OCI-LY7 (cell line): ENCODE measurements around the gene TC2N. TPM values are rescaled to one million over a fixed set of nuclear protein-coding genes. Genes with fewer than 3 reads are reported as not detected.

Source experiments
- BruUV-seq: library from RNA; stranded (reverse); fragments of 400-500 nt; replicated peaks from 2 replicates; lab custom pipeline; 2021; lab: Mats Ljungman, UMichigan
- CTCF ChIA-PET: fragments of 300-600 bp; sonication (Branson Sonifier 250); formaldehyde crosslinking; loops from one replicate; lab custom pipeline; 2022; ENCODE audit warnings: antibody characterized with exemption; ENCODE audit not compliant: unreplicated experiment; lab: Charles Lee
- POLR2A ChIA-PET: fragments of 300-600 bp; sonication (Branson Sonifier 250); formaldehyde crosslinking; loops from one replicate; lab custom pipeline; 2022; ENCODE audit warnings: antibody characterized with exemption; lab: Charles Lee
- DNase-seq: peaks from one replicate; pipeline ENCODE4 v3.0.0-alpha.2; 2015; ENCODE audit warnings: low spot score
- H2AFZ ChIP-seq: fragments of 200-600 bp; sonication (generic), shearing (Covaris generic); 2 replicates; pipeline ENCODE4 v1.6.1; 2014; ENCODE audit warnings: mild to moderate bottlenecking, antibody characterized with exemption, low read length, moderate library complexity
- H3K27ac ChIP-seq: fragments of 200-600 bp; sonication (generic); 2 replicates; pipeline ENCODE4 v1.5.1; 2014; ENCODE audit warnings: mixed run types, low read depth, mild to moderate bottlenecking, moderate library complexity, low read length, inconsistent platforms; ENCODE audit not compliant: poor library complexity, severe bottlenecking
- H3K36me3 ChIP-seq: fragments of 200-600 bp; sonication (generic); 2 replicates; pipeline ENCODE4 v1.6.1; 2014; ENCODE audit warnings: mild to moderate bottlenecking, antibody characterized with exemption, low read length, moderate library complexity, mixed read lengths; ENCODE audit not compliant: insufficient read depth
- H3K4me1 ChIP-seq: fragments of 200-600 bp; sonication (generic); 2 replicates; pipeline ENCODE4 v1.5.1; 2014; ENCODE audit warnings: mild to moderate bottlenecking, low read length; ENCODE audit not compliant: insufficient read depth, poor library complexity, severe bottlenecking
- H3K4me2 ChIP-seq: fragments of 200-600 bp; sonication (generic); 2 replicates; pipeline ENCODE4 v1.6.1; 2014; ENCODE audit warnings: mild to moderate bottlenecking, low read length
- H3K4me3 ChIP-seq: fragments of 200-600 bp; sonication (generic); 2 replicates; pipeline ENCODE4 v1.5.1; 2014; ENCODE audit warnings: mild to moderate bottlenecking, low read depth, low read length; ENCODE audit not compliant: poor library complexity, severe bottlenecking
- H3K79me2 ChIP-seq: fragments of 200-600 bp; sonication (generic); 2 replicates; pipeline ENCODE4 v1.6.1; 2016; ENCODE audit warnings: low read depth, mild to moderate bottlenecking, low read length, moderate library complexity, mixed read lengths; ENCODE audit not compliant: insufficient read depth
- H3K9me2 ChIP-seq: fragments of 200-600 bp; sonication (generic); 2 replicates; pipeline ENCODE4 v1.6.1; 2016; ENCODE audit warnings: mild to moderate bottlenecking, low read length, mixed read lengths; ENCODE audit not compliant: insufficient read depth
- H3K9me3 ChIP-seq: fragments of 200-600 bp; sonication (generic); 2 replicates; pipeline ENCODE4 v1.6.1; 2014; ENCODE audit warnings: mild to moderate bottlenecking, mixed run types, low read length, mixed read lengths
- H4K20me1 ChIP-seq: fragments of 200-600 bp; sonication (generic); 2 replicates; pipeline ENCODE4 v1.6.1; 2014; ENCODE audit warnings: mild to moderate bottlenecking, antibody characterized with exemption, low read length, moderate library complexity, mixed read lengths; ENCODE audit not compliant: insufficient read depth
- EZH2phosphoT487 ChIP-seq: fragments of 200-600 bp; sonication (generic); IDR thresholded peaks from 2 replicates; pipeline ENCODE4 v1.6.1; 2018; ENCODE audit warnings: low read depth, borderline replicate concordance, mild to moderate bottlenecking, mixed run types, antibody characterized with exemption, low read length, moderate library complexity, mixed read lengths
- intact Hi-C: fragments of 100-400 bp; cut with micrococcal nuclease; formaldehyde crosslinking; loops from one replicate; pipeline ENCODE4 v1.10.0; 2022; ENCODE audit not compliant: unreplicated experiment
- total RNA-seq, 2 experiments: library from RNA; depleted of rRNA in 1 of 2; stranded (reverse); fragments of >200 nt in 1 of 2; shearing (Covaris generic) in 1 of 2; gene quantifications; 2 replicates each; pipeline ENCODE4 v1.2.3, GENCODE V29; 2014 to 2022
- TF ChIP-seq, protein P1 (sequence below): fragments of 200-600 bp; sonication (generic); conservative IDR thresholded peaks from 2 replicates; pipeline ENCODE4 v1.5.1; 2014; ENCODE audit warnings: mild to moderate bottlenecking, antibody characterized with exemption, low read length, moderate library complexity, mixed read lengths

The TC2N gene
- total RNA-seq, 2 experiments from 2014 or later = 0.57 TPM; not detected in 1

DNA sequence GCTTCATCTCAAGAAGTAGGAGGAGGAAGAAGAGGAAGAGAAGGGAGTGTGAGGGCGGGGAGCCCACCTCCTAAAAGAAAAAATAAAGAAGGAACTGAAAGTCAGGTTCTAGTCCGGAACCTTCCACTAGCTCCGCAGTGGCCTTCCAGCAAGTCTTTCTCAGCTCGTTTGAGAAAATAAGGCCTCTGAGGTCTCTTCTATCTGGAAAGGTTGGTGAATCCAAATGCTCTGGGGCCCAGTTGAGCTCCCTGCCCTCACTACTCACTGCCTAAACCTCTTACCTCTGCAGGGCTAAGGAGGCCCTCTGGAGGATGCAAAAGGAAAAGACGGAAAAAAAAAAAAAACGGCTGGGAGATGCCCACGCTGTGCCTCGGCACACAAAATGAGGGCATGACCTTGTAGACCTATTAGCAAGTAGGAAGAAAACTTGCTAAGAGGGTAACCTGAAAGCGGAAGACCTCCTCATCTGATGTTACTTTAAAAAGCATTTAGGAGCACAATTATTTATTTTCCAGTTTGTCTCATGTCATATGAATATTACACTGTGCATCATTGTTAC is 44.2 kb upstream of the TC2N start:
- peak overlapping the region; percentile 68 for H2AFZ ChIP-seq
- H3K4me3 ChIP-seq = no peak overlapping the region
- peak overlapping the region; percentile 40 for H3K4me2 ChIP-seq
- no TSS peak for BruUV-seq
- H3K79me2 ChIP-seq = no peaks in the 10 kb centered on the region
- no peak for TF ChIP-seq EZH2phosphoT487
- TF ChIP-seq, protein P1, sequence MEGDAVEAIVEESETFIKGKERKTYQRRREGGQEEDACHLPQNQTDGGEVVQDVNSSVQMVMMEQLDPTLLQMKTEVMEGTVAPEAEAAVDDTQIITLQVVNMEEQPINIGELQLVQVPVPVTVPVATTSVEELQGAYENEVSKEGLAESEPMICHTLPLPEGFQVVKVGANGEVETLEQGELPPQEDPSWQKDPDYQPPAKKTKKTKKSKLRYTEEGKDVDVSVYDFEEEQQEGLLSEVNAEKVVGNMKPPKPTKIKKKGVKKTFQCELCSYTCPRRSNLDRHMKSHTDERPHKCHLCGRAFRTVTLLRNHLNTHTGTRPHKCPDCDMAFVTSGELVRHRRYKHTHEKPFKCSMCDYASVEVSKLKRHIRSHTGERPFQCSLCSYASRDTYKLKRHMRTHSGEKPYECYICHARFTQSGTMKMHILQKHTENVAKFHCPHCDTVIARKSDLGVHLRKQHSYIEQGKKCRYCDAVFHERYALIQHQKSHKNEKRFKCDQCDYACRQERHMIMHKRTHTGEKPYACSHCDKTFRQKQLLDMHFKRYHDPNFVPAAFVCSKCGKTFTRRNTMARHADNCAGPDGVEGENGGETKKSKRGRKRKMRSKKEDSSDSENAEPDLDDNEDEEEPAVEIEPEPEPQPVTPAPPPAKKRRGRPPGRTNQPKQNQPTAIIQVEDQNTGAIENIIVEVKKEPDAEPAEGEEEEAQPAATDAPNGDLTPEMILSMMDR = peak; percentile 74
- CTCF ChIA-PET = interaction anchor here (0.6 kb wide), 1 partner anchor 593 kb away, joined by 4 read pairs; no protein-coding TSS in a partner anchor
- peaks cover 12% of the 10 kb centered on the region for H3K4me1 ChIP-seq
- no peaks in the 10 kb centered on the region for H3K36me3 ChIP-seq
- H3K27ac ChIP-seq = no peak overlapping the region
- POLR2A ChIA-PET = no interaction called here
- intact Hi-C loops = no loop called here
- no peaks in the 10 kb centered on the region for H3K9me3 ChIP-seq
- no peaks in the 10 kb centered on the region for H4K20me1 ChIP-seq
- no peaks in the 10 kb centered on the region for H3K9me2 ChIP-seq
- peak; percentile 58 for DNase-seq

DNA sequence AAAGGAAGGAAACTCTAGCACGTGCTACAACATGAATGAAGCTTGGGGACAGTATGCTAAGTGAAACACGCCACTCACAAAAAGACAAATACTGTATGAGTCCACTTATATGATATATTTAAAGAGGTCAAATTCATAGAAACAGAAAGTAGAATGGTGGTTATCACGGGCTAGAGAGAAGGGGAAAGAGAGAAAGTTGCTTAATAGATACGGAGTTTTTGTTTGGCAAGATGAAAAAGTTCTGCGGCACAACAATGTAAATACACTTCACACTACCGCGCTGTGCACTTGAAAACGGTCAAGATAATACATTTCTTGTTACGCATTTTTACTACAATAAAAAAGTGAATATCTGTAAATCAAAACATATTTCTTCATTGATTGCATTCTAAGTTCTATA is 42.9 kb upstream of the TC2N start:
- H3K9me3 ChIP-seq = no peaks in the 10 kb centered on the region

GRCh38 chr14:91906374-91906773 is 39.0 kb upstream of the TC2N start:
- Histone ChIP-seq H3K79me2 (no peaks in the 10 kb centered on the region), H2AFZ (no peak overlapping the region), H3K36me3 (no peaks in the 10 kb centered on the region), H3K9me3 (no peaks in the 10 kb centered on the region), H4K20me1 (no peaks in the 10 kb centered on the region), H3K4me1 (peaks cover 4% of the 10 kb centered on the region), H3K27ac (no peak overlapping the region), H3K4me2 (no peak overlapping the region), H3K4me3 (no peak overlapping the region), H3K9me2 (no peaks in the 10 kb centered on the region)
- no peak for DNase-seq
- intact Hi-C loops = no loop called here
- no TSS peak for BruUV-seq
- TF ChIP-seq EZH2phosphoT487 = no peak
- TF ChIP-seq, protein P1 = no peak
- ChIA-PET POLR2A (interaction anchor here (0.5 kb wide), 1 partner anchor 180 kb away, joined by 3 read pairs; no protein-coding TSS in a partner anchor), CTCF (no interaction called here)

More for the DNA sequence above, 42.9 kb upstream of the TC2N start:
- Histone ChIP-seq H3K36me3 (no peaks in the 10 kb centered on the region), H4K20me1 (no peaks in the 10 kb centered on the region), H3K4me1 (peaks cover 12% of the 10 kb centered on the region), H3K4me2 (no peak overlapping the region), H3K4me3 (no peak overlapping the region), H3K27ac (no peak overlapping the region), H2AFZ (no peak overlapping the region), H3K79me2 (no peaks in the 10 kb centered on the region), H3K9me2 (no peaks in the 10 kb centered on the region)
- no TSS peak for BruUV-seq
- intact Hi-C loops = no loop called here
- CTCF ChIA-PET = no interaction called here
- POLR2A ChIA-PET = no interaction called here
- TF ChIP-seq, protein P1 = no peak
- no peak for TF ChIP-seq EZH2phosphoT487
- no peak for DNase-seq
